ENCODE measurements around the gene DNAJC11. TPM values are rescaled to one million over a fixed set of nuclear protein-coding genes. Genes with fewer than 3 reads are reported as not detected.

The DNAJC11 gene
- total RNA-seq, 2 donors from 2014 or later, result 64.7 to 71.1 TPM

DNA sequence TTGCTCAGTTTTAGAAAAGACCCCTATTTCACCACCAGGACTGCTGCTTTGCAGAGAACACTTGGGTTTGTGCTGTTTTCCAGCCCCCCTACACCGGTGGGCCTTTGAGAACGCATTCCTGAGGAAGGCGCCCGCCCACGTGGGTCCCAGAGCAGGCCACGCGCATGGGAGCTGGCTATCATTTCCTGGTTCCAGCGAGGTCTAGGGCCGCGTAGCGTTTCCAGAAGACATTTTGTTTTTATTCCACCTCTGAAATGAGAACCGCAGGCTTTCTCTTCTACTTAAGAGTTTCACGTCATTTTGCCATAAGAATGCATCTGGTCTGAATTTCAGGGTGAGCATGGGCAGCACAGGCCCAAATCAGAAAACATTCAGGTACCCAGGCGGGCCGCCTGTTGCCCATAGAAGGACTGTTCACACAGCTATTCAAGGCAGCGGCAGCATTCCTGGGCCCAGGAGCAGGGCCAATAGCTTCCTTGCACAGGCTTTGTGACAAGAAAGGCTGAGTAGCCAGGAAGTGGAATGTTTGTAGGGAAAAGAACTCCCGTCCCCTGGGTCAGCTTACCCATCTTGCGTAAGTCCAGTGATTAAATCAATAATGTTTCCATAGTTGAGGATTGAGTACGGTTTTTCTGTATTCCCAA is 97.6 kb downstream of the DNAJC11 start:
- peak overlapping the region; percentile 94 for H3K27ac Mint-ChIP-seq
- H3K4me1 Mint-ChIP-seq, result peaks cover 19% of the 10 kb centered on the region
- DNase-seq, result peak; percentile 89
- no peaks in the 10 kb centered on the region for H3K27me3 Mint-ChIP-seq (ENCODE audit: insufficient read depth)
- peaks cover 5% of the 10 kb centered on the region for H3K36me3 ChIP-seq (ENCODE audit: control insufficient read depth, insufficient read depth, low read length)
- H3K36me3 Mint-ChIP-seq (ENCODE audit: low read depth), result no peaks in the 10 kb centered on the region
- H3K27me3 ChIP-seq (ENCODE audit: control insufficient read depth, insufficient read depth, low read length, poor library complexity, severe bottlenecking), result no peaks in the 10 kb centered on the region
- TF ChIP-seq, protein P1, sequence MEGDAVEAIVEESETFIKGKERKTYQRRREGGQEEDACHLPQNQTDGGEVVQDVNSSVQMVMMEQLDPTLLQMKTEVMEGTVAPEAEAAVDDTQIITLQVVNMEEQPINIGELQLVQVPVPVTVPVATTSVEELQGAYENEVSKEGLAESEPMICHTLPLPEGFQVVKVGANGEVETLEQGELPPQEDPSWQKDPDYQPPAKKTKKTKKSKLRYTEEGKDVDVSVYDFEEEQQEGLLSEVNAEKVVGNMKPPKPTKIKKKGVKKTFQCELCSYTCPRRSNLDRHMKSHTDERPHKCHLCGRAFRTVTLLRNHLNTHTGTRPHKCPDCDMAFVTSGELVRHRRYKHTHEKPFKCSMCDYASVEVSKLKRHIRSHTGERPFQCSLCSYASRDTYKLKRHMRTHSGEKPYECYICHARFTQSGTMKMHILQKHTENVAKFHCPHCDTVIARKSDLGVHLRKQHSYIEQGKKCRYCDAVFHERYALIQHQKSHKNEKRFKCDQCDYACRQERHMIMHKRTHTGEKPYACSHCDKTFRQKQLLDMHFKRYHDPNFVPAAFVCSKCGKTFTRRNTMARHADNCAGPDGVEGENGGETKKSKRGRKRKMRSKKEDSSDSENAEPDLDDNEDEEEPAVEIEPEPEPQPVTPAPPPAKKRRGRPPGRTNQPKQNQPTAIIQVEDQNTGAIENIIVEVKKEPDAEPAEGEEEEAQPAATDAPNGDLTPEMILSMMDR (conservative IDR thresholded peaks at IDR 0.05), result peak; percentile 55
- peaks cover 10% of the 10 kb centered on the region for H3K4me1 ChIP-seq (ENCODE audit: control insufficient read depth, insufficient read depth, low read length)
- H3K4me3 ChIP-seq (ENCODE audit: low read length), result peak overlapping the region; percentile 69
- H3K27ac ChIP-seq (ENCODE audit: low read depth, low read length), result peak overlapping the region; percentile 96
- no peaks in the 10 kb centered on the region for H3K9me3 Mint-ChIP-seq
- peak overlapping the region; percentile 75 for H3K4me3 Mint-ChIP-seq
- 20 to 42% methylated on average over 14 to 19 of the region's 19 CpGs for WGBS, 2 experiments (ENCODE audit: insufficient coverage in 1 of 2, insufficient read length in 1 of 2)
- no peaks in the 10 kb centered on the region for H3K9me3 ChIP-seq (ENCODE audit: control insufficient read depth, low read length)
- H3K9ac ChIP-seq (ENCODE audit: extremely low read depth, low read length, poor library complexity, severe bottlenecking), result peak overlapping the region; percentile 45

DNA sequence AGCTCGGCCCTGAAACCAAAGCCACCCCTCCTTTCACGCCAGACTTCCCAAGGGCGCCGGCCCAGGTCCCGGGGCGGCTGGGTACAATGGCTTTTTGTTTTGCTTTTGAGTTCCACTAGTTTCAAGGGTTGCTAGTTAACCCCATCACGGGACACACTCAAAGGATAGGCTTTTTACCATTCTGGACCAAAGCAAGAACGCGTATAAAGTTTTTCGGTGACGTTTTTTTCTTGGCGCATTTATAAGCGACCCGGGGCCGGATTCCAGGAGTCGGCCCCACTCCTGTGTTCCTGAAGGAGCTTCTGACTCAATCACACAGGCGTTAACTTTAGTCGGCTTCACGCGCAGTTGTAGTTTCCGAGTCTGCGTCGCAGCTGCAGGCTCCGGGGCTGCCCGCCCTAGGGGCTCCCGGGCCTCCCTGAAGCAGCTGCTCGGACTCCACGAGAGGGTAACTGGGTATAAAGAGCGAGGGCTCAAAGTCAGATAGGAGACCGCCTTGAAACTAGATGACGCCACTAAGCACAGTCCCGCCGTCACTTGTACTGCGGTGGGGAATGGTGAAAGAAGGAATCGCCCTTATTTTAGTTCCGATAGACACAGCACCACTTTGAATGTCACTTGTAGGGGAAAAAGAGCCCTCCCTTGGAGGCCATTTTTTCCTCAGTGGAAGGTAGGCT is 98.2 kb downstream of the DNAJC11 start:
- Histone ChIP-seq H3K9ac (ENCODE audit: extremely low read depth, low read length, poor library complexity, severe bottlenecking) (peak overlapping the region; percentile 45), H3K27me3 (ENCODE audit: control insufficient read depth, insufficient read depth, low read length, poor library complexity, severe bottlenecking) (no peaks in the 10 kb centered on the region), H3K27ac (ENCODE audit: low read depth, low read length) (peak overlapping the region; percentile 96), H3K4me3 (ENCODE audit: low read length) (peak overlapping the region; percentile 69), H3K9me3 (ENCODE audit: control insufficient read depth, low read length) (no peaks in the 10 kb centered on the region), H3K36me3 (ENCODE audit: control insufficient read depth, insufficient read depth, low read length) (peaks cover 9% of the 10 kb centered on the region), H3K4me1 (ENCODE audit: control insufficient read depth, insufficient read depth, low read length) (peaks cover 10% of the 10 kb centered on the region)
- 2 to 10% methylated on average over 13 to 36 of the region's 36 CpGs for WGBS, 2 experiments (ENCODE audit: insufficient coverage in 1 of 2, insufficient read length in 1 of 2)
- no peaks in the 10 kb centered on the region for H3K27me3 Mint-ChIP-seq (ENCODE audit: insufficient read depth)
- peak overlapping the region; percentile 94 for H3K27ac Mint-ChIP-seq
- TF ChIP-seq, protein P1 (conservative IDR thresholded peaks at IDR 0.05), result no peak
- H3K4me1 Mint-ChIP-seq, result peaks cover 19% of the 10 kb centered on the region
- DNase-seq, result peak; percentile 82
- H3K4me3 Mint-ChIP-seq, result peak overlapping the region; percentile 75
- no peaks in the 10 kb centered on the region for H3K9me3 Mint-ChIP-seq
- no peaks in the 10 kb centered on the region for H3K36me3 Mint-ChIP-seq (ENCODE audit: low read depth)

DNA sequence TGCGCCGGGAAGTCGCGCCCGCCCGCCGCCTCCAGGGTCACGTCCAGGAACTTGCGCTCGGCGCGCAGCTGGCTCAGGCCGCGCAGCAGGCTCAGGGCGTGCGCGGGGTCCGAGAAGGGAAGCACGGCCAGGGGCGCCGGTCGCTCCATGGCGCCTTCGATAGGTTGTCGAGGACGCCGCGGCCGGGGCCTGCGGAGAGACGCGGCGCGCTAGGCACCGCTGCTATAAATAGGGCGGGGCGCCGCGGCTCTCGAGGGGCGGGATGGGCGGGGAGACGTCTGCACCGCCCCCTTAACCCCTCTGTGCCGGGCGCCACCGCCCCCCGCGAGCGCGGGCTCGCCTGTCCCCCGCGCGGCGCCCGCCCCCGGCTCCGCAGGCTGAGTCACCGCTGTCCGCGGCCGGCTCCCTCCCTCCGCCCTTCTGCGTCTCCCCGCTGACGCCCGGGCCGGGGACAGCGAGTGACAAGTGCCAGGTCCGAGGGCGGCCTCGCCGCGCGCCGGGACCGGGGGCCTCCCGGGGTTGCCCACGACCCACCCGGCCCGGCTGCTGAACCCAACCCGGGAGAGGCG is 98.9 kb downstream of the DNAJC11 start, which contains the start of gene KLHL21:
Gene KLHL21, minus strand, starts transcription at position 201 of the 569 bp plus-strand sequence. Its CDS starts 52 bp downstream, at position 149.
- Mint-ChIP-seq H3K27me3 (ENCODE audit: insufficient read depth) (no peaks in the 10 kb centered on the region), H3K4me1 (peaks cover 19% of the 10 kb centered on the region), H3K9me3 (no peaks in the 10 kb centered on the region), H3K36me3 (ENCODE audit: low read depth) (peaks cover 3% of the 10 kb centered on the region), H3K27ac (peak within 1 kb of the TSS; percentile 94), H3K4me3 (peak within 1 kb of the TSS; percentile 75)
- WGBS, 2 experiments (ENCODE audit: insufficient coverage in 1 of 2, insufficient read length in 1 of 2), result 0% methylated on average over 20 to 84 of the region's 84 CpGs
- Histone ChIP-seq H3K4me1 (ENCODE audit: control insufficient read depth, insufficient read depth, low read length) (peaks cover 10% of the 10 kb centered on the region), H3K9me3 (ENCODE audit: control insufficient read depth, low read length) (no peaks in the 10 kb centered on the region), H3K27me3 (ENCODE audit: control insufficient read depth, insufficient read depth, low read length, poor library complexity, severe bottlenecking) (no peaks in the 10 kb centered on the region), H3K27ac (ENCODE audit: low read depth, low read length) (peak within 1 kb of the TSS; percentile 96), H3K9ac (ENCODE audit: extremely low read depth, low read length, poor library complexity, severe bottlenecking) (peak within 1 kb of the TSS; percentile 76), H3K4me3 (ENCODE audit: low read length) (peak within 1 kb of the TSS; percentile 95), H3K36me3 (ENCODE audit: control insufficient read depth, insufficient read depth, low read length) (peaks cover 13% of the 10 kb centered on the region)
- peak; percentile 92 for DNase-seq
- TF ChIP-seq, protein P1 (conservative IDR thresholded peaks at IDR 0.05), result no peak

Measured in endodermal cell (in vitro differentiated cells).